ENCODE results near the gene RPS10. TPM values are rescaled to one million over a fixed set of nuclear protein-coding genes. Genes with fewer than 3 reads are reported as not detected.

The RPS10 gene
- total and polyA plus RNA-seq, 2 of the 8 experiments (the other 6 are each of a cell fraction or from before 2014, with no cell fraction given): 2,408 to 11,142 TPM

DNA sequence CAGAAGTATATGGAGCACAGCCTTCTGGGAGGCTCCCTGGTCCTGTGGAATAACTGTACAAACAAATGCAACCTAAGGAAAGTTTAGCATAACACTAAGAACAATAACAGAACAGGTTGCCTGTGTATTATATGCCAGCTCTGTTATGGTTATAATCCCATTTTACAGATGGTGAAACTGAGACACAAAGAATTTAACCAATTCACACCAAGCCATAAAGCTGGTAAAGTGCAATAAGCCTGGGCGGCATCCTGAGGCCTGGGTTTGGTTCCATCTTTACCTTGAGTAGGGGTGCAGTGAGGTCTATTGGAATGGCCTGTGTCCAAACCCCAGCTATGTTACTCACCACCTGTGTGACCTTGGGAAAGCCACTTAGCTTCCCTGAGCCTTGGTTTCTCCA lies 25.3 kb upstream of the RPS10 start:
- WGBS, 2 experiments (ENCODE audit: extremely low coverage in 1 of 2, insufficient coverage in 1 of 2, insufficient read length in 1 of 2, insufficient replicate concordance in 2 of 2, low coverage in 1 of 2, low lambda C conversion rate in 2 of 2, missing lambda C conversion rate in 1 of 2): 95% methylated on average over 1 of the region's 1 CpG; no CpG with 5 or more reads in 1 of the 2 experiments
- Histone ChIP-seq H3K23me2 (ENCODE audit: low read depth, low read length) (no peaks in the 10 kb centered on the region), H2AK5ac (ENCODE audit: low read depth, low read length) (no peak overlapping the region), H3K27me3 (replicated peaks in 1 of 4; ENCODE audit: control insufficient read depth in 3 of 4, extremely low read depth in 1 of 4, insufficient read depth in 3 of 4, low read length in 3 of 4) (no peaks in the 10 kb centered on the region), H3K4ac (replicated peaks; ENCODE audit: insufficient read length, low read depth, low read length) (no peak overlapping the region), H3K79me1 (ENCODE audit: low read depth, low read length) (no peaks in the 10 kb centered on the region; the same call in 1 of the 2 replicates), H3K4me1 (replicated peaks in 1 of 4; ENCODE audit: control insufficient read depth in 3 of 4, insufficient read depth in 4 of 4, low read length in 3 of 4) (peaks cover 0 to 5% (median 0%) of the 10 kb centered on the region in 4 experiments; a peak in 2 of 7 replicates), H4K8ac (ENCODE audit: extremely low read depth, insufficient read depth, low read length) (no peak overlapping the region), H3K9ac (replicated peaks in 1 of 4; ENCODE audit: extremely low read depth in 1 of 4, low read depth in 3 of 4, low read length in 3 of 4) (no peak overlapping the region), H4K91ac (replicated peaks; ENCODE audit: insufficient read length, low read length) (no peak overlapping the region), H4K5ac (ENCODE audit: insufficient read length, low read depth, low read length) (no peak overlapping the region), H3K56ac (replicated peaks; ENCODE audit: insufficient read length, low read depth, low read length) (no peak overlapping the region), H2BK15ac (ENCODE audit: low read length) (no peak overlapping the region), H2BK120ac (replicated peaks; ENCODE audit: low read depth, low read length) (no peak overlapping the region), H3K14ac (ENCODE audit: insufficient read length) (no peak overlapping the region), H3K23ac (ENCODE audit: insufficient read length) (no peak overlapping the region), H2BK5ac (ENCODE audit: low read depth, low read length) (no peak overlapping the region), H3K4me2 (ENCODE audit: insufficient read depth in 1 of 2, low read depth in 2 of 2, low read length in 2 of 2) (no peak overlapping the region), H3K9me3 (ENCODE audit: insufficient read depth in 2 of 2, low read depth in 1 of 2, low read length in 1 of 2) (0 out of 4 replicates have a peak, but pooled peaks cover 0 to 5% of the 10 kb centered on the region in 2 experiments), H3K36me3 (ENCODE audit: control insufficient read depth in 2 of 4, insufficient read depth in 4 of 4, low read length in 3 of 4) (no peaks in the 10 kb centered on the region), H3K79me2 (ENCODE audit: control insufficient read depth in 1 of 2, insufficient read depth in 2 of 2, low read length in 2 of 2) (no peaks in the 10 kb centered on the region), H3K27ac (ENCODE audit: low read depth, low read length) (no peak overlapping the region), H2BK20ac (ENCODE audit: low read length) (no peak overlapping the region), H3K4me3 (ENCODE audit: extremely low read depth in 1 of 4, insufficient read depth in 2 of 4, low read depth in 3 of 4, low read length in 4 of 4) (no peak overlapping the region), H2AFZ (ENCODE audit: low read length) (no peak overlapping the region), H4K20me1 (replicated peaks in 1 of 2; ENCODE audit: control insufficient read depth in 1 of 2, insufficient read depth in 2 of 2, low read length in 2 of 2) (no peaks in the 10 kb centered on the region), H3K18ac (ENCODE audit: extremely low read depth, low read length) (no peak overlapping the region), H2BK12ac (ENCODE audit: low read depth, low read length) (no peak overlapping the region)
- ChIA-PET CTCF (ENCODE audit: partially characterized antibody) (interaction anchor here (5.7 kb wide), 1 partner anchor 9 kb away, joined by 31 read pairs; no protein-coding TSS in a partner anchor), POLR2A (ENCODE audit: partially characterized antibody) (no interaction called here)
- FAIRE-seq (no peak), DNase-seq (ENCODE audit: low read depth in 1 of 2, low spot score in 2 of 2) (no peak)
- TF ChIP-seq POLR2A (IDR thresholded peaks at IDR 0.05; ENCODE audit: control extremely low read depth in 1 of 2, low read depth in 2 of 2, low read length in 2 of 2) (no peak), HDAC2 (IDR thresholded peaks at IDR 0.05; ENCODE audit: borderline replicate concordance in 1 of 2, low read depth in 2 of 2, low read length in 2 of 2) (no peak), NRF1 (IDR thresholded peaks at IDR 0.05; ENCODE audit: low read depth, low read length) (no peak)
